Choroid plexus epithelial cell (primary cell): Measurements from ENCODE around the gene PODN.

Experiments used
- DNase-seq: peaks from one replicate; pipeline ENCODE4 v3.0.0-alpha.2; 2010; ENCODE audit warnings: low read depth
- H3K4me3 ChIP-seq: 2 replicates; pipeline ENCODE4 v1.5.1; 2011; ENCODE audit warnings: low read depth, mild to moderate bottlenecking, control low read depth, low read length, moderate library complexity
- TF ChIP-seq, protein P1 (sequence below): conservative IDR thresholded peaks from 2 replicates; pipeline ENCODE4 v1.5.1; 2011; ENCODE audit warnings: low read depth, mild to moderate bottlenecking, control low read depth, inconsistent platforms, low read length, moderate library complexity

The PODN gene

DNA sequence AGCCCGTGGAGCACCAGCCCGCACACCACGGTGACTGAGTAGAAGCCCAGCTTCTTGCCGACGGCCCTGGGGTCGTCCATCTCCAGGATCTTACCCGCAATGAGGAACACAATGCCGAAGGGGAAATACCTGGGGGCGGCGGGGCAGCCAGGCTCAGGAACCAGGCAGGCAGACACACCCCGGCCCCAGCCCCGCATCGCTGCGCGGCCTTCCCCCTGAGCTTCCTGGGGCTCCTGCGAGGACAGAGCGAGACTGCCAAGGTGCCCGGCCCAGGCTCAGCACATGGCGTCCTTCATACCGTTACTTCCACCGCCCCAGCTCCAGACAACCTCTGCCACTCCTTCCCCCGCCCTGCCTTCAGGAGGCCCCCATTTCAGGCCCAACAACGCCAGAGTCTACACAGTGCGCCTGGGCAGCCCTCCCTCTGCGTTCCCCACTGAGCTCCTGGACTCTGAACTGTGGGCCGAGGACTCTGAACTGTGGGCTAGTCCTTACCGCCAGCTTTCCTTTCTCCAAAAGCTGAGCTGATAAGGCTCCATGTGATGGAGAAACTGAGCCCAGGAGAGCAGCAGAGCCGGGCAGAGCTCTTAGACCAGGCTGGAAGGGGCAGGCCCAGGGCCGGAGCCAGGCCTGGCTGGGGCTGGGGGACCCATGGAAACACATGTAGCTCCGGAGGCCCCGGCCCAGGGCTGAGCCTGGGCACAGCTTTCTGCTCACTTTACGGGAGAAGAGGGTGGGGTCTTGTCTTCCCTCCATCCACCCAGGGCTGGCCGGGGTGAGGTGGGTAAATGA is 30.8 kb downstream of the PODN start:
- no peak for DNase-seq
- no peak overlapping the region for H3K4me3 ChIP-seq
- TF ChIP-seq, protein P1, sequence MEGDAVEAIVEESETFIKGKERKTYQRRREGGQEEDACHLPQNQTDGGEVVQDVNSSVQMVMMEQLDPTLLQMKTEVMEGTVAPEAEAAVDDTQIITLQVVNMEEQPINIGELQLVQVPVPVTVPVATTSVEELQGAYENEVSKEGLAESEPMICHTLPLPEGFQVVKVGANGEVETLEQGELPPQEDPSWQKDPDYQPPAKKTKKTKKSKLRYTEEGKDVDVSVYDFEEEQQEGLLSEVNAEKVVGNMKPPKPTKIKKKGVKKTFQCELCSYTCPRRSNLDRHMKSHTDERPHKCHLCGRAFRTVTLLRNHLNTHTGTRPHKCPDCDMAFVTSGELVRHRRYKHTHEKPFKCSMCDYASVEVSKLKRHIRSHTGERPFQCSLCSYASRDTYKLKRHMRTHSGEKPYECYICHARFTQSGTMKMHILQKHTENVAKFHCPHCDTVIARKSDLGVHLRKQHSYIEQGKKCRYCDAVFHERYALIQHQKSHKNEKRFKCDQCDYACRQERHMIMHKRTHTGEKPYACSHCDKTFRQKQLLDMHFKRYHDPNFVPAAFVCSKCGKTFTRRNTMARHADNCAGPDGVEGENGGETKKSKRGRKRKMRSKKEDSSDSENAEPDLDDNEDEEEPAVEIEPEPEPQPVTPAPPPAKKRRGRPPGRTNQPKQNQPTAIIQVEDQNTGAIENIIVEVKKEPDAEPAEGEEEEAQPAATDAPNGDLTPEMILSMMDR: no peak

DNA sequence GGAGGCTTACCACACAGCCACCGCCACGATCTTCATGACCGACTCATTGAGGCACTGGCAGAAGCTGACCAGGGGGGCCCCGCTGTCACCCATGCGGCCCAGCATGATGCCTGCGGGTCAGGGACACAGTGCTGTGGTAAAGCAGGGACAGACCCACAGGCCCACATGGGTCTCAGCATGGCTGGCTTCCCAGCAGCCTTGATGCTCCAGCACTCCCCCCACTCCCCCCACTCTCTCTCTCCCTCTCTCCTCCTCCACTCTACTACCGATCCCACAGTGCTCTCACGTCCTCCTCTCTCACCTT is 31.4 kb downstream of the PODN start:
- no peak overlapping the region for H3K4me3 ChIP-seq
- DNase-seq: no peak
- TF ChIP-seq, protein P1: no peak

DNA sequence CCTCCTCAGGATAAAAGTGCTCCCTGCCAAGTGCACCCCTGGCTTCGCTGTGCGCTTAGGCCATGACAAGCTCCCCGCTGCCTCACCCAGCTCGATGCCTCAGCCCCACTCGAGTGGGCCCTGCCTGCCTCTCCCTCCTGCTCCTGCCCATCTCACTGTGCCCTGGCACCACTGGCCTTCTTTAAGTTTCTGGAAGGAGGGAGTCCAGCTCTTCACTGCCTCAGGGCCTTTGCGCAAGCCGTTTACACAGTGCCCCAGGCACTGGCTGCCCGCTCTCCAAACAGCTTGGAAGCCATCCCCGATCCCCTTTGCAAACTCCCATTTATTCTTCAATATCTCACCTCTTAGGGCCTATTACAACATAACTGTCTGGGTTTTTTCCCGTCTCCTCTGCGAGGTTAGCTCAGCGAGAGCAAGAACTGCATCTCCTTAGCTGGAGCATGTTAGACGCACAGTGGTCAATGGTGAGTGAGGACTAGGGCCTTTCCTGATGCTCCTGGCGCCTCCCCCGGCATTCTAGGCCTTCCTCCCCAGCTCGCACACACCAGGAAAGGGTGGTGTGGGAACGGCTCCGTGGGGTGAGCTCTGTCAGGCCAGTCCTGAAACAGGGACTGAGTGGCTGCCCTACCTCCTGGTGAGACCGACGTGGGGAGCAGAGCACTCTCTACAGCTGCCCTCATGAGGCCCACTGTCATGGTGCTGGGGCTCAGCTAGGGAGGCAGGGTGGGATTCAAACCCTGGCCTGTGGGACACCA is 31.9 kb downstream of the PODN start:
- TF ChIP-seq, protein P1: no peak
- DNase-seq: no peak
- no peak overlapping the region for H3K4me3 ChIP-seq

DNA sequence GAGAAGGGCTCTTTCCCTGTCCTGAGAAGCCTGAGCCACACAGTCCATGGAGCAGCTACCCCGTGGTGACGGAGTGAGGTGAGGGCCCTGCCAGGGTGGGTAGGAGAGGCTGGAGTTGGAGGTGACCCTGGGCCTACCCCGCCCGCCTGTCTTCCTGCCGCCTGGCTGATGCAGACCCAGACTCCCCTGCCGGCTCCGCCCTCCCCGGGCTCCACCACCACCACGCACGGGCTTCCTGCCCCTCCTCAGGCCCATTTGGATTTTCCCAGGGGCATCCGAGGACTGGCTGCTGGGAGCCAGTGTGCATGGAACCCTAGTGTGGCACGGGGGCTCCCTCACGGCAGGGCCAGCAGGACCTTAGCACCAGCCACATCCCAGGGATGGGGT is 32.5 kb downstream of the PODN start:
- TF ChIP-seq, protein P1: no peak
- DNase-seq: no peak
- H3K4me3 ChIP-seq: no peak overlapping the region

DNA sequence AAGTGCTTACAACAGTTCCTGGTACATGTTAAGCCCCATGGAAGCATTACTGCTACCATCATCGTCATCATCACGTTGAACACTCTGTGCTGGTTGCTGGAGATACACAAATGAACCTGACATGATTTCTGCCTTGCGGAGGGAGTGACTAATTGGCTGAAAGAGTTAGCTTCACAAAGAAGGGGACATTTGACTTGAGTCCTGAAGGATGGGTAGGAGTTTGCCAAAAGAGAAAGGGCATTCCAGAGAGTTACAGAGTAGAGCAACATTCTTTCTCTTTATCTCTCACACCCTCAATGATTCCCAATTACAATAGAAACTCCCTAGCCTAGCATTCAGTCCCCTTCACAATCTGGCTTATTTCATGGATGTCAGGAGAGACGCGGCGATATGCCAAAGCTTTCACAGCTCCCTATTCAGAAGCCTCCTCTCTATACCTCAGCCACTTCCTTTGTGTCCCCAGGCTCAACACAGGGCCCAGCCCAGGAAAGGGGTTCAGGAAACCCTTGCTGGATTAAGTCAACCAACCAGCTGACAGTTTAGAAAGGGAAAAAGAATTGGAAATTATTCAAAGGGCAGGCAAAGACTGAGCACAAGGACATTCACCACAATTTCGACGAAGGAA is 42.4 kb downstream of the PODN start:
- no peak overlapping the region for H3K4me3 ChIP-seq
- no peak for DNase-seq
- TF ChIP-seq, protein P1: no peak

DNA sequence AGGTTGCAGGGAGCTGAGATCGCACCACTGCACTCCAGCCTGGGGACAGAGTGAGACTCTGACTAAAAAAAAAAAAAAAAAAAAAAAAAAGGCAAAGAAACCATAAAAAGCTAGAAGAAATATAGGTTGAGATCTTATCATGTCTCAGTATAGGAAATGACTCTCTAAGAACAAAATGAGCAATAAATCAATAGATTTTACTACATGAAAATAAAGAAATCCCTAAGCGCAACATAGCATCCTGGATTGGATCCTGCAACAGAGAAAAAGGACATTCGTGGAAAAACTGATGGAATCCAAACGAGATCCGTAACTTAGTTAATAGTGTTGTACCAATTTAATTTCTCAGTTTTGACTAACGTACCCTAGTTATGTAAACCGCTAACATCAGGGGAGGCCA is 45.1 kb downstream of the PODN start:
- TF ChIP-seq, protein P1: no peak
- H3K4me3 ChIP-seq: no peak overlapping the region
- DNase-seq: no peak
